ENCODE measurements around the gene PAQR6.

The PAQR6 gene

DNA sequence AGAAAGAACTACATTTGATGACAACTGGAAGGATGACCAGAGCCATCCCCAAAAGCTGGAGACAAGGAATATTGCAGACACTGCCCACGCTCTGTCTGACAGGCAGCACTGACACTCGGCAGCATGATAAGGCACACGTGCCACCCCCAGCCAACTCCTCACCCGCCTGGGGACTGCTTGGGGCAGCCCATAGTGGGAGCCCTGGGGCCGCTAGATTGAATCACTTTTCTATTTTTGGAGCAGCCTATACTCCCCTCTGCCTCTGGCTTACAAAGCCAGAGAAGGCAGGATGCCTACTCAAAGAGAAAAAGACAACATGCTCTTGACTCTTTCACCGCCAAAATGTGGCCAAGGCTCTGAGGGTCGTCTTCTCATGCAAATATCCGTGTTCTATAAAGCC, 33.4 kb upstream of the PAQR6 start:
- no peak overlapping the region for H3K9ac ChIP-seq
- H3K4me3 ChIP-seq (ENCODE audit: low read depth, low read length), result no peak overlapping the region
- no peaks in the 10 kb centered on the region for H3K9me3 ChIP-seq (ENCODE audit: control insufficient read depth, low read length)
- H3K4me1 ChIP-seq, result peaks cover 9% of the 10 kb centered on the region
- no peak for TF ChIP-seq CTCF (IDR thresholded peaks at IDR 0.05)
- H3K27me3 ChIP-seq (ENCODE audit: control insufficient read depth, insufficient read depth, low read length), result no peaks in the 10 kb centered on the region
- H3K27ac ChIP-seq, result peak overlapping the region; percentile 78
- H2AFZ ChIP-seq, result no peak overlapping the region
- no peaks in the 10 kb centered on the region for H3K36me3 ChIP-seq (ENCODE audit: control insufficient read depth, insufficient read depth, low read length)
- H3K4me2 ChIP-seq (ENCODE audit: low read length), result peak overlapping the region; percentile 83
- no peaks in the 10 kb centered on the region for H3K79me2 ChIP-seq

DNA sequence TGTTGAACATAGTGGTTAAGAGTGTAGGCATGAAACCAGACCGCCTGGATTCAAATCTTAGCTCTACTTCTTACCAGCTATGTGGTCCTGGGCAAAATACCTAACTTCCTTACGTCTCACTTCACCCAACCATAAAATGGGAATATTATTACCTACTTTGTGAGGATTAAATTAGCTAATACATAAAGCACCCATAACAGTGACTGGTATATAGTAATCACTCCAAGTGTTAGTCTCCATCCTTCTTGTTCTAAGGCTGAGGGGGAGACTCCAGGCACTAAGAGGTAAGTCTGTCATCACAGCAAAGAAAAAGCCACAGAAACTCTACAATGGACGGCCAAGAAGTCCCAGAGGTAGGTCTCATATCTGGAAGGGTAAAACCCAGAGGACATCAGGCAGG, 32.0 kb upstream of the PAQR6 start:
- no peaks in the 10 kb centered on the region for H3K79me2 ChIP-seq
- H3K4me2 ChIP-seq (ENCODE audit: low read length), result no peak overlapping the region
- no peak overlapping the region for H2AFZ ChIP-seq
- H3K4me1 ChIP-seq, result peaks cover 9% of the 10 kb centered on the region
- H3K27me3 ChIP-seq (ENCODE audit: control insufficient read depth, insufficient read depth, low read length), result no peaks in the 10 kb centered on the region
- no peaks in the 10 kb centered on the region for H3K9me3 ChIP-seq (ENCODE audit: control insufficient read depth, low read length)
- no peak overlapping the region for H3K4me3 ChIP-seq (ENCODE audit: low read depth, low read length)
- H3K27ac ChIP-seq, result no peak overlapping the region
- H3K9ac ChIP-seq, result no peak overlapping the region
- no peak for TF ChIP-seq CTCF (IDR thresholded peaks at IDR 0.05)
- no peaks in the 10 kb centered on the region for H3K36me3 ChIP-seq (ENCODE audit: control insufficient read depth, insufficient read depth, low read length)

DNA sequence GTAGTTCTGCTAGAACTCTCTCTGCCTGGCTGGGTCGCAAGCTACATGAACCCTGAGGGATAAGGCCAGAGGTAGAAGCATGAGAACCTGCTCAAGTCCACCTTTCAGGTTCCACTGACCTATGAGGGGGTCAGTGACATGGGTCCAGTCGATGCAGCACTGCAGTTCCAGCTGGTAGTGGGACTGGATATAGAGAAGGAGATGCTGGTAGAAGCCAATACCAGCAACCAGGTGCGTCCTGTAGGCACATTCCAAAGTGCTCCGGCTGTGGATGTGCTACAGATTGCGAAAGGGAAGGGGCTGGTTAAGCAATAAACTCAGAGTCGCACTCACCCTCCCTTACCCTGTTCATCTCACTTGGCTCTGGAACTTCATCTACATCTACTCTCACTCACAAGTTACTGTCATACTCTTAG, 29.1 kb upstream of the PAQR6 start:
- peaks cover 6% of the 10 kb centered on the region for H3K4me1 ChIP-seq
- H3K36me3 ChIP-seq (ENCODE audit: control insufficient read depth, insufficient read depth, low read length), result no peaks in the 10 kb centered on the region
- no peaks in the 10 kb centered on the region for H3K9me3 ChIP-seq (ENCODE audit: control insufficient read depth, low read length)
- no peaks in the 10 kb centered on the region for H3K79me2 ChIP-seq
- no peak overlapping the region for H3K27ac ChIP-seq
- H3K4me3 ChIP-seq (ENCODE audit: low read depth, low read length), result no peak overlapping the region
- no peaks in the 10 kb centered on the region for H3K27me3 ChIP-seq (ENCODE audit: control insufficient read depth, insufficient read depth, low read length)
- H3K4me2 ChIP-seq (ENCODE audit: low read length), result no peak overlapping the region
- no peak overlapping the region for H3K9ac ChIP-seq
- H2AFZ ChIP-seq, result no peak overlapping the region
- no peak for TF ChIP-seq CTCF (IDR thresholded peaks at IDR 0.05)

- Histone ChIP-seq H3K4me3 (ENCODE audit: low read depth, low read length) (no peak overlapping the region), H3K4me2 (ENCODE audit: low read length) (no peak overlapping the region), H3K9ac (no peak overlapping the region), H3K36me3 (ENCODE audit: control insufficient read depth, insufficient read depth, low read length) (no peaks in the 10 kb centered on the region), H2AFZ (no peak overlapping the region), H3K9me3 (ENCODE audit: control insufficient read depth, low read length) (no peaks in the 10 kb centered on the region), H3K27me3 (ENCODE audit: control insufficient read depth, insufficient read depth, low read length) (no peaks in the 10 kb centered on the region), H3K27ac (no peak overlapping the region), H3K4me1 (peaks cover 4% of the 10 kb centered on the region), H3K79me2 (no peaks in the 10 kb centered on the region)
- no peak for TF ChIP-seq CTCF (IDR thresholded peaks at IDR 0.05)
Observed at GRCh38 chr1:156276532-156276931, 28.7 kb upstream of the PAQR6 start.

DNA sequence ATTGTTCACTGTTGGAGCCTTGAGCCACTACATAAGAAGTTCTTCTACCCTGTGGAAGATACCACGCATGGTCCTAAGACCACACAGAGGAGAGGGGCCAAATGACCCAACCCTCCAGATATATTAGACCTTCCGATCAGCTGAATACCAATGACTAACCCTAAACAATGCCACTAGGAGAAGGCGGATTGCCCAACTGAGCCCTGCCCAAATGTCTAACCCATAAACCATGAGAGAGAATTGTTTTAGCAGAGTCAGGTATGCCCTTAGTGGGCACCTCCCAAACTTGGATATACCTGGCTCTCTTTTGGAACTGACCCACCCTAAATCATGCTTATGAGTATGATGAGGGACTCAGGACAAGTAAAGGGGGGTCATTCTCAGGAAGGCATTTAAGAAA, 22.5 kb upstream of the PAQR6 start:
- H3K4me1 ChIP-seq, result no peaks in the 10 kb centered on the region
- H3K27me3 ChIP-seq (ENCODE audit: control insufficient read depth, insufficient read depth, low read length), result no peaks in the 10 kb centered on the region
- H3K27ac ChIP-seq, result no peak overlapping the region
- H3K79me2 ChIP-seq, result no peaks in the 10 kb centered on the region
- H3K4me3 ChIP-seq (ENCODE audit: low read depth, low read length), result no peak overlapping the region
- no peak overlapping the region for H2AFZ ChIP-seq
- H3K9me3 ChIP-seq (ENCODE audit: control insufficient read depth, low read length), result no peaks in the 10 kb centered on the region
- TF ChIP-seq CTCF (IDR thresholded peaks at IDR 0.05), result no peak
- no peak overlapping the region for H3K9ac ChIP-seq
- no peak overlapping the region for H3K4me2 ChIP-seq (ENCODE audit: low read length)
- no peaks in the 10 kb centered on the region for H3K36me3 ChIP-seq (ENCODE audit: control insufficient read depth, insufficient read depth, low read length)
